ENCODE data around the gene RCAN2.
"Not testable (repeated sequence)": the region's sequence is repeated elsewhere in the genome, so short reads cannot be mapped to it uniquely, and the experiment has no call there.

RCAN2 gene

GRCh38 chr6:46381057-46381456 is 110.2 kb downstream of the RCAN2 start:
- DNase-seq, result peak; percentile 30

- no peak for DNase-seq
Observed at GRCh38 chr6:46380152-46380807, 111.0 kb downstream of the RCAN2 start.

GRCh38 chr6:46378882-46379416 is 112.3 kb downstream of the RCAN2 start:
- no peak for DNase-seq

GRCh38 chr6:46378161-46378881 is 112.9 kb downstream of the RCAN2 start:
- DNase-seq, result no peak

- no peak for DNase-seq
Observed at GRCh38 chr6:46377209-46377608, 114.0 kb downstream of the RCAN2 start.

- DNase-seq, result no peak
Observed at GRCh38 chr6:46376562-46377061, 114.6 kb downstream of the RCAN2 start.

- no peak for DNase-seq
Observed at GRCh38 chr6:46370622-46371021, 120.6 kb downstream of the RCAN2 start.

GRCh38 chr6:46368169-46368536 is 123.1 kb downstream of the RCAN2 start:
- no peak for DNase-seq

GRCh38 chr6:46367354-46368168 is 123.7 kb downstream of the RCAN2 start:
- DNase-seq, result no peak

- DNase-seq, result no peak
Observed at GRCh38 chr6:46366190-46366900, 124.9 kb downstream of the RCAN2 start.

- no peak for DNase-seq
Observed at GRCh38 chr6:46357591-46357990, 133.7 kb downstream of the RCAN2 start.

GRCh38 chr6:46356543-46356942 is 134.7 kb downstream of the RCAN2 start:
- DNase-seq, result no peak

- no peak for DNase-seq
Observed at GRCh38 chr6:46353528-46353927, 137.7 kb downstream of the RCAN2 start.

GRCh38 chr6:46352541-46353268 is 138.5 kb downstream of the RCAN2 start:
- DNase-seq, result no peak

- no peak for DNase-seq
Observed at GRCh38 chr6:46350714-46351113, 140.5 kb downstream of the RCAN2 start.

- no peak for DNase-seq
Observed at GRCh38 chr6:46347669-46348068, 143.6 kb downstream of the RCAN2 start.

GRCh38 chr6:46340246-46340645 is 151.0 kb downstream of the RCAN2 start:
- DNase-seq, result no peak

GRCh38 chr6:46338131-46338530 is 153.1 kb downstream of the RCAN2 start:
- no peak for DNase-seq

- no peak for DNase-seq
Observed at GRCh38 chr6:46334442-46334841, 156.8 kb downstream of the RCAN2 start.

GRCh38 chr6:46333481-46333880 is 157.8 kb downstream of the RCAN2 start:
- no peak for DNase-seq

- DNase-seq, result not testable (repeated sequence)
Observed at GRCh38 chr6:46332448-46332847, 158.8 kb downstream of the RCAN2 start.

GRCh38 chr6:46331461-46331860 is 159.8 kb downstream of the RCAN2 start:
- DNase-seq, result no peak

All from DMS153 (cell line).